IMR-90 (cell line): ENCODE results near the gene TMEM52. TPM values are rescaled to one million over a fixed set of nuclear protein-coding genes. Genes with fewer than 3 reads are reported as not detected.

Source experiments
- ATAC-seq: fragments of 200-7000 bp; cut with Tn5 transposase; 2 replicates; pipeline ENCODE4 v1.9.1; 2020; ENCODE audit warnings: low read depth, mild to moderate bottlenecking, moderate library complexity
- BruUV-seq: library from RNA; stranded (reverse); fragments of 400-500 nt; replicated peaks from 2 replicates; lab custom pipeline; 2021; lab: Mats Ljungman, UMichigan
- CTCF ChIA-PET: fragments of 300-600 bp; formaldehyde crosslinking; extraction: SDS; loops from one replicate; lab custom pipeline; 2021; ENCODE audit warnings: antibody characterized with exemption; lab: Yijun Ruan, JAX
- POLR2A ChIA-PET: fragments of 300-600 bp; sonication (Branson Sonifier 250); formaldehyde crosslinking; loops from one replicate; lab custom pipeline; 2022; ENCODE audit warnings: antibody characterized with exemption; ENCODE audit not compliant: unreplicated experiment; lab: Charles Lee
- DNase-seq: peaks from one replicate; pipeline ENCODE4 v3.0.0; 2013
- H2AFZ ChIP-seq: replicated peaks from 2 replicates; pipeline ENCODE3; 2013; ENCODE audit warnings: low read length, mild to moderate bottlenecking; ENCODE audit not compliant: poor library complexity
- H2AK5ac ChIP-seq: 2 replicates; pipeline ENCODE4 v1.6.1; 2013; ENCODE audit warnings: low read depth, low read length, inconsistent platforms
- H2AK9ac ChIP-seq: replicated peaks from 2 replicates; pipeline ENCODE3; 2013; ENCODE audit warnings: mild to moderate bottlenecking, low read depth, low read length, moderate library complexity; ENCODE audit not compliant: poor library complexity
- H2BK120ac ChIP-seq: 2 replicates; pipeline ENCODE4 v1.6.1; 2013; ENCODE audit warnings: low read depth, low read length, inconsistent platforms
- H2BK15ac ChIP-seq: 3 replicates; pipeline ENCODE4 v1.6.1; 2013; ENCODE audit warnings: low read depth, low read length, inconsistent platforms
- H2BK20ac ChIP-seq: 2 replicates; pipeline ENCODE4 v1.6.1; 2013; ENCODE audit warnings: low read depth, mild to moderate bottlenecking, inconsistent platforms, low read length, moderate library complexity
- H2BK5ac ChIP-seq: 2 replicates; pipeline ENCODE4 v1.6.1; 2013; ENCODE audit warnings: mild to moderate bottlenecking, low read depth, low read length, inconsistent platforms; ENCODE audit not compliant: poor library complexity, severe bottlenecking
- H3K14ac ChIP-seq: replicated peaks from 2 replicates; pipeline ENCODE4 v1.6.1; 2013; ENCODE audit warnings: low read depth, low read length, inconsistent platforms
- H3K18ac ChIP-seq: 2 replicates; pipeline ENCODE4 v1.6.1; 2013; ENCODE audit warnings: low read depth, low read length, control low read depth
- H3K23ac ChIP-seq: 2 replicates; pipeline ENCODE4 v1.6.1; 2013; ENCODE audit warnings: low read depth, low read length, inconsistent platforms
- H3K27ac ChIP-seq: 2 replicates; pipeline ENCODE4 v1.5.1; 2013; ENCODE audit warnings: mild to moderate bottlenecking, control low read depth, low read length; ENCODE audit not compliant: insufficient read depth
- H3K27me3 ChIP-seq: 2 replicates; pipeline ENCODE4 v1.6.1; 2013; ENCODE audit warnings: low read length; ENCODE audit not compliant: control insufficient read depth, insufficient read depth
- H3K36me3 ChIP-seq: 2 replicates; pipeline ENCODE4 v1.6.1; 2013; ENCODE audit warnings: low read length, mixed read lengths; ENCODE audit not compliant: control insufficient read depth, insufficient read depth
- H3K4ac ChIP-seq: 2 replicates; pipeline ENCODE4 v1.6.1; 2013; ENCODE audit warnings: low read depth, low read length, inconsistent platforms
- H3K4me1 ChIP-seq: 2 replicates; pipeline ENCODE4 v1.6.1; 2013; ENCODE audit warnings: low read length, mixed read lengths; ENCODE audit not compliant: control insufficient read depth, insufficient read depth
- H3K4me2 ChIP-seq: 2 replicates; pipeline ENCODE4 v1.6.1; 2013; ENCODE audit warnings: low read depth, mild to moderate bottlenecking, control low read depth, low read length, moderate library complexity
- H3K4me3 ChIP-seq: 2 replicates; pipeline ENCODE4 v1.5.1; 2013; ENCODE audit warnings: low read depth, mild to moderate bottlenecking, control low read depth, low read length, moderate library complexity; ENCODE audit not compliant: insufficient read depth
- H3K56ac ChIP-seq: 2 replicates; pipeline ENCODE4 v1.6.1; 2013; ENCODE audit warnings: low read length, inconsistent platforms; ENCODE audit not compliant: insufficient read depth; ENCODE audit errors: extremely low read depth
- H3K79me1 ChIP-seq, 2 experiments: 2 replicates each; pipeline ENCODE4 v1.6.1; 2013; ENCODE audit warnings: low read length in 2 of 2, inconsistent platforms in 1 of 2, low read depth in 1 of 2
- H3K9ac ChIP-seq: 2 replicates; pipeline ENCODE4 v1.6.1; 2013; ENCODE audit warnings: low read depth, low read length, control low read depth
- H3K9me1 ChIP-seq: 2 replicates; pipeline ENCODE4 v1.6.1; 2013; ENCODE audit warnings: low read length, inconsistent platforms; ENCODE audit not compliant: insufficient read depth
- H3K9me3 ChIP-seq: 2 replicates; pipeline ENCODE4 v1.6.1; 2013; ENCODE audit warnings: low read length; ENCODE audit not compliant: control insufficient read depth, insufficient read depth
- H4K20me1 ChIP-seq: 2 replicates; pipeline ENCODE4 v1.6.1; 2013; ENCODE audit warnings: low read length, inconsistent platforms; ENCODE audit not compliant: insufficient read depth
- H4K5ac ChIP-seq: 2 replicates; pipeline ENCODE4 v1.6.1; 2013; ENCODE audit warnings: mild to moderate bottlenecking, low read depth, low read length, control low read depth
- H4K8ac ChIP-seq, 2 experiments: 2 replicates each; pipeline ENCODE4 v1.6.1; 2013; ENCODE audit warnings: low read depth in 2 of 2, low read length in 2 of 2, control low read depth in 1 of 2, inconsistent platforms in 1 of 2
- H4K91ac ChIP-seq: 2 replicates; pipeline ENCODE4 v1.6.1; 2013; ENCODE audit warnings: low read depth, low read length, inconsistent platforms; ENCODE audit not compliant: insufficient read depth
- CEBPB ChIP-seq: IDR thresholded peaks from 2 replicates; pipeline ENCODE4 v1.6.1; 2012; ENCODE audit warnings: low read depth, low read length, improper control_type of control experiment
- WGBS, 2 experiments: methylation state at CpG; one replicate each; pipeline versions ENCODE4 v1.1.5 to v1.1.7; 2013; ENCODE audit warnings: missing lambda C conversion rate in 2 of 2; ENCODE audit not compliant: insufficient read length in 1 of 2; ENCODE audit errors: extremely low coverage in 2 of 2; 5-methylcytosine and 5-hydroxymethylcytosine counted together
- dilution Hi-C: fragments of 300-500 bp; cut with HindIII; formaldehyde crosslinking; loops from one replicate; pipeline ENCODE4 v1.14.3; 2018; ENCODE audit warnings: low sequenced_read_pairs; ENCODE audit not compliant: unreplicated experiment
- in situ Hi-C: fragments of 300-500 bp; cut with MboI; formaldehyde crosslinking; loops from 3 replicates; pipeline ENCODE4 v1.14.3; 2019; ENCODE audit warnings: low sequenced_read_pairs, inconsistent platforms, mixed read lengths
- intact Hi-C: fragments of 100-400 bp; cut with micrococcal nuclease; formaldehyde crosslinking; loops from 2 replicates; pipeline ENCODE4 v1.10.0; 2022
- polyA plus RNA-seq, 3 experiments: library from polyadenylated mRNA; depleted of rRNA; stranded (reverse); fragments of >200 nt; gene quantifications; 2 replicates each; pipeline ENCODE4 v1.2.3, GENCODE V29; 2012; ENCODE audit warnings: low replicate concordance in 1 of 3
- total RNA-seq: library from RNA; depleted of rRNA; stranded (reverse); fragments of >200 nt; gene quantifications from 2 replicates; pipeline ENCODE4 v1.2.3, GENCODE V29; 2012
- TF ChIP-seq, protein P1 (sequence below): fragments of 150-350 bp; IDR thresholded peaks from 2 replicates; pipeline ENCODE4 v1.6.1; 2017; ENCODE audit warnings: mild to moderate bottlenecking, antibody characterized with exemption, low read length, low read depth

The TMEM52 gene
- total and polyA plus RNA-seq, 2 of the 4 experiments (the other 2 are of a cell fraction): 0.54 to 1.3 TPM

DNA sequence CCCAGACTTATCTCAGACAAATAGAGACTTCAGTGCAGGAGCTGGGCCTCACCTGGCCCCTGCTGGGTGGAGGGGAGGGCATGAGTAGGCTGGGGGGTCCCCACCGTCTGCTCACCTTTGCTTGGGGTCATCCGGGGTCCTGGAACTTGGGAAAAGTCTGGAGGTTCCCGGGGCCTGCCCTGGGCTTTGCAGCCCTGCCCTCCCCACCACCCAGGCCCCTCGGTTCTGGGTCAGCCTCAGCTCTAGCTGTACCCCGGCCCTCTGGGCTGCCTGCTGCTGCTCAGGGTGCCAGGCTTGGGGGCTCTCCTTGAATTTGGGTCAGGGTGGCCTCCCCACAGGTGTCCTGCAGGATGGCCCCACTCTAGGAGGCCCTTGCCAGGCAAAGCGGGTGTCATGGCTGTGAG is 2.4 kb upstream of the TMEM52 start:
- dilution Hi-C loops: no loop called here
- no peak overlapping the region for H2BK5ac ChIP-seq
- TF ChIP-seq, protein P1, sequence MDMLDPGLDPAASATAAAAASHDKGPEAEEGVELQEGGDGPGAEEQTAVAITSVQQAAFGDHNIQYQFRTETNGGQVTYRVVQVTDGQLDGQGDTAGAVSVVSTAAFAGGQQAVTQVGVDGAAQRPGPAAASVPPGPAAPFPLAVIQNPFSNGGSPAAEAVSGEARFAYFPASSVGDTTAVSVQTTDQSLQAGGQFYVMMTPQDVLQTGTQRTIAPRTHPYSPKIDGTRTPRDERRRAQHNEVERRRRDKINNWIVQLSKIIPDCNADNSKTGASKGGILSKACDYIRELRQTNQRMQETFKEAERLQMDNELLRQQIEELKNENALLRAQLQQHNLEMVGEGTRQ: no peak
- no peak for TF ChIP-seq CEBPB
- CTCF ChIA-PET: interaction anchor here (1.1 kb wide), 1 partner anchor 219 kb away, joined by 3 read pairs; no protein-coding TSS in a partner anchor
- no peak overlapping the region for H3K56ac ChIP-seq
- H3K36me3 ChIP-seq: no peaks in the 10 kb centered on the region
- H3K4ac ChIP-seq: no peak overlapping the region
- H3K9ac ChIP-seq: no peak overlapping the region
- no peaks in the 10 kb centered on the region for H4K20me1 ChIP-seq
- no TSS peak for BruUV-seq
- no peak overlapping the region for H2BK15ac ChIP-seq
- no peaks in the 10 kb centered on the region for H3K9me3 ChIP-seq
- H3K27me3 ChIP-seq: peaks cover 5% of the 10 kb centered on the region; the same call in 1 of the 2 replicates
- intact Hi-C loops: no loop called here
- ATAC-seq (no peak), DNase-seq (no peak)
- H3K14ac ChIP-seq: no peak overlapping the region
- WGBS, 2 experiments: no CpG with 5 or more reads among the region's 6 CpGs
- H4K5ac ChIP-seq: no peak overlapping the region
- H4K8ac ChIP-seq: no peak overlapping the region
- no peak overlapping the region for H4K91ac ChIP-seq
- no peak overlapping the region for H3K23ac ChIP-seq
- no peak overlapping the region for H2BK20ac ChIP-seq
- H2AK9ac ChIP-seq: no peak overlapping the region
- H3K4me2 ChIP-seq: no peak overlapping the region
- H3K4me1 ChIP-seq: peaks cover 2% of the 10 kb centered on the region; the same call in 1 of the 2 replicates
- no peak overlapping the region for H3K18ac ChIP-seq
- no peaks in the 10 kb centered on the region for H3K79me1 ChIP-seq
- in situ Hi-C loops: no loop called here
- H2AK5ac ChIP-seq: no peak overlapping the region
- no peak overlapping the region for H2BK120ac ChIP-seq
- H3K9me1 ChIP-seq: peaks cover 4% of the 10 kb centered on the region; the same call in 1 of the 2 replicates
- no peak overlapping the region for H2AFZ ChIP-seq
- POLR2A ChIA-PET: no interaction called here
- no peak overlapping the region for H3K27ac ChIP-seq
- no peak overlapping the region for H3K4me3 ChIP-seq
